GM13977 (cell line): Measurements from ENCODE around the gene RSBN1L.

Experiments used
- DNase-seq: peaks from one replicate; pipeline ENCODE4 v3.0.0; 2012; ENCODE audit warnings: low spot score
- in situ Hi-C: fragments of 300-500 bp; cut with MboI; formaldehyde crosslinking; loops from one replicate; pipeline ENCODE4 v1.12.0; 2022; ENCODE audit warnings: low sequenced_read_pairs, low pct_unique_long_range_greater_than_20kb, mixed read lengths, inconsistent platforms; ENCODE audit not compliant: unreplicated experiment
- TF ChIP-seq, protein P1 (sequence below): IDR thresholded peaks from 2 replicates; pipeline ENCODE4 v1.5.1; 2012; ENCODE audit warnings: mild to moderate bottlenecking, control low read depth; ENCODE audit not compliant: insufficient read depth; ENCODE audit errors: extremely low read depth, missing control alignments

RSBN1L gene

DNA sequence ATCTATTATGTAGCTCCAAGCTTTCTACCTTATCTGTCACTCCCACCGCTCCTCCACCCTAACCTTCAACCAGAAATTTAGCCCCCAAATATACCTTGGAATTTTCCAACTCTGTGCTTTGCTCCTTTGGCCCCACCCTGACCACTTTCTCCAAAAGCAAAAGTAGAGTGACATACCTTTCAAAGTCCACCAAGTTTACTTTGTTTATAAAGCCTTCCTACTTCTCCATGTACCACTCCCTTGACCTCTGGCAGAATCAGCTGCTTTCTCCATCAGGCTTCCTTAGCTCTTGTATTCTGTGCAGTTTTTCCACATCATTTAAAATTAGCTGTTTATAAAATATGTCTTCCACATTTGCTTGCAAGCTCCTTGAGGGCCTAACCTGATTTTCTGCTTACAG lies 40.9 kb upstream of the RSBN1L start:
- DNase-seq: no peak
- in situ Hi-C loops: loop anchor here (25.0 kb wide), 2 partner anchors 282 to 382 kb away; no protein-coding TSS in a partner anchor
- TF ChIP-seq, protein P1, sequence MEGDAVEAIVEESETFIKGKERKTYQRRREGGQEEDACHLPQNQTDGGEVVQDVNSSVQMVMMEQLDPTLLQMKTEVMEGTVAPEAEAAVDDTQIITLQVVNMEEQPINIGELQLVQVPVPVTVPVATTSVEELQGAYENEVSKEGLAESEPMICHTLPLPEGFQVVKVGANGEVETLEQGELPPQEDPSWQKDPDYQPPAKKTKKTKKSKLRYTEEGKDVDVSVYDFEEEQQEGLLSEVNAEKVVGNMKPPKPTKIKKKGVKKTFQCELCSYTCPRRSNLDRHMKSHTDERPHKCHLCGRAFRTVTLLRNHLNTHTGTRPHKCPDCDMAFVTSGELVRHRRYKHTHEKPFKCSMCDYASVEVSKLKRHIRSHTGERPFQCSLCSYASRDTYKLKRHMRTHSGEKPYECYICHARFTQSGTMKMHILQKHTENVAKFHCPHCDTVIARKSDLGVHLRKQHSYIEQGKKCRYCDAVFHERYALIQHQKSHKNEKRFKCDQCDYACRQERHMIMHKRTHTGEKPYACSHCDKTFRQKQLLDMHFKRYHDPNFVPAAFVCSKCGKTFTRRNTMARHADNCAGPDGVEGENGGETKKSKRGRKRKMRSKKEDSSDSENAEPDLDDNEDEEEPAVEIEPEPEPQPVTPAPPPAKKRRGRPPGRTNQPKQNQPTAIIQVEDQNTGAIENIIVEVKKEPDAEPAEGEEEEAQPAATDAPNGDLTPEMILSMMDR: no peak

DNA sequence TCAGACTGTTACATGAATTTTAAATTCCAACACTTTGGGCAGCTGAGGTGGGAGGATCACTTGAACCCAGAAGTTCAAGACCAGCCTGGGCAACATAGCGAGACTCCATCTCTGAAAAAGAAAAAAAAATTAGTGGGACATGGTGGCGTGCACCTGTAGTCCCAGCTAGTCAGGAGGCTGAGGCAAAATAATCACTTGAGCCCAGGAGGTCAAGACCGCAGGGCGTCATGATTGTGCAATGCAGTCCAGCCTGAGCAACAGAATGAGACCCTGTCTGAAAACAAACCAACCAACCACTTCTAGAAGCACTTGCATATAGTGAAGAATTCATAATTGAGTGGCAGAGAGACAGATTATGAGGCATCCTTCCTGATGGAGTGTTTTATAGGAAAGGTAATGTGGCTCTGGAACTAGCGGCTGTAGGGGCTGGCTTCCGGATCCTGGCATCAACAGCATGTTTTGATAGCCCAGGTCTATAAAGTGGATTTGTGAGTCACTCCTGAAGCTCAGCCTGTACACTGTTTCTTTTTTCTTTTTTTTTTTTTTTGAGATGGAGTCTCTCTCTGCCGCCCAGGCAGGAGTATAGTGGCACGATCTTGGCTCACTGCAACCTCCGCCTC lies 40.3 kb upstream of the RSBN1L start:
- in situ Hi-C loops: loop anchor here (25.0 kb wide), 2 partner anchors 281 to 381 kb away; no protein-coding TSS in a partner anchor
- DNase-seq: no peak

DNA sequence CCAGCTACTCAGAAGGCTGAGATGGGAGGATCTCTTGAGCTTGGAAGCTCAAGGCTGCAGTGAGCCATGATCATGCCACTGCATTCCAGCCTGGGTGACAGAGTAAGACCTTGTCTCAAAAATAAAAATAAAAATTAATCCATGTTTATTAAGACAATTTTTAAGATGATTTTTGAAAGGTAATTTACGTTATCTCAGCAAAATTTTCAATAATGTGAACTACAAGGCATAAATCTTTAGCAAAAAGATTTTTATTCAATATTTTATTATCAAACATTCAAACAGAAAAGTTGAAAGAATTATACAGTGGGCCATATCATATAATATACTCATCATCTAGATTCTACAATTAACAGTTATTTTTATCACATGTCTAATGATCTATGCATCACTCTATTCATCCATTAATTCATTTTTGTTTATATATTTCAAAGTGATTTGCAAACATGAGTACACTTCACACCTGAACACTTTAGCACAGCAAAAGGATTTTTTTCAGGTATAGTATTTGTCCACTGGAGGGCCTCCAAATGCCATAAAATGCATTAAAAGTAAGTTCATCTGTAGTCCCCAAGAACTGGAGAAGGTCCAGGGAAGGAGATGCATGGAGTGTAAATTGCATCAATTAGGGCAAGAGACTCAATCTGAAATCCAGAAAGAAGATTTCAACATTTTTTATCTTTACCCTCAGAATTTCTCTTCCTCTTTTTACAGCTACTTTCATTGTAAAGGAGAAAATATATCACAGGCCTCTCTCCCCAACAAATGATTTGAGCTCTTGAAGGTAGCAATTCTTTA lies 38.6 kb upstream of the RSBN1L start:
- DNase-seq: peak; percentile 46
- TF ChIP-seq, protein P1: peak; percentile 60
- in situ Hi-C loops: loop anchor here (25.0 kb wide), 2 partner anchors 280 to 380 kb away; no protein-coding TSS in a partner anchor

More for the DNA sequence above, 40.3 kb upstream of the RSBN1L start:
- TF ChIP-seq, protein P1: no peak

DNA sequence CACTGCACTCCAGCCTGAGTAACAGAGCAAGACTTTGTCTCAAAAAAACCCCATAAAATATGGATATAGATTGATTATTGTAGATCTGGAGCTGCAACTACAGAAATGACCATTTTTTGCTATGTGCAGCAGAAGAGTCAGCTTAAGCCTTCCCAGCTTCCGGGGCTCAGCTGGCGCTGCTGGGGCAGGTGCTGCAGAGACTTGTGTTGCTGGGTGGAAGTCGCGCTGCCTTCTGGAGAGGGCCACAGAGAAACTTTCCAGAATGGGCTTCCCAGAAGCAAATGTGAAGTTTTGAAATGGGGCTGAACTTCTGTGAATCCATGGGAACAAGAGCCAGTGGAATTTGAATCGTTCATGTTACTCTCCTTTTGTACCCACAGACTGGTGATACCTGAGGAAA lies 37.3 kb upstream of the RSBN1L start:
- TF ChIP-seq, protein P1: no peak
- no peak for DNase-seq
- in situ Hi-C loops: loop anchor here (25.0 kb wide), 2 partner anchors 278 to 378 kb away; no protein-coding TSS in a partner anchor

GRCh38 chr7:77661816-77662215 lies 34.4 kb upstream of the RSBN1L start:
- in situ Hi-C loops: loop anchor here (25.0 kb wide), 2 partner anchors 275 to 375 kb away; no protein-coding TSS in a partner anchor
- TF ChIP-seq, protein P1: no peak
- no peak for DNase-seq

- TF ChIP-seq, protein P1: no peak
- no peak for DNase-seq
- in situ Hi-C loops: loop anchor here (25.0 kb wide), 2 partner anchors 274 to 374 kb away; no protein-coding TSS in a partner anchor
Measured at GRCh38 chr7:77662869-77663268, 33.4 kb upstream of the RSBN1L start.
